ENCODE measurements around the gene TBC1D2.

The TBC1D2 gene

GRCh38 chr9:98219794-98220370, 35.6 kb downstream of the TBC1D2 start:
- no peak for TF ChIP-seq CTCF (IDR thresholded peaks at IDR 0.05; ENCODE audit: unreplicated experiment in 3 of 3)
- Mint-ChIP-seq H3K27me3 (ENCODE audit: low read depth) (no peaks in the 10 kb centered on the region), H3K27ac (no peak overlapping the region), H3K36me3 (ENCODE audit: low read depth) (no peaks in the 10 kb centered on the region), H3K4me3 (no peak overlapping the region), H3K4me1 (peaks cover 7% of the 10 kb centered on the region), H3K9me3 (no peaks in the 10 kb centered on the region)

- Mint-ChIP-seq H3K9me3 (no peaks in the 10 kb centered on the region), H3K27ac (peak overlapping the region in 1 of 3 experiments; percentile 15), H3K36me3 (ENCODE audit: low read depth) (no peaks in the 10 kb centered on the region), H3K4me3 (no peak overlapping the region), H3K4me1 (peaks cover 7% of the 10 kb centered on the region), H3K27me3 (ENCODE audit: low read depth) (no peaks in the 10 kb centered on the region)
- TF ChIP-seq CTCF (IDR thresholded peaks at IDR 0.05; ENCODE audit: unreplicated experiment in 3 of 3) = no peak
Measured at GRCh38 chr9:98219364-98219716, 36.1 kb downstream of the TBC1D2 start.

GRCh38 chr9:98218562-98219363, 36.7 kb downstream of the TBC1D2 start:
- Mint-ChIP-seq H3K9me3 (no peaks in the 10 kb centered on the region), H3K27ac (peak overlapping the region in 1 of 3 experiments; percentile 15), H3K4me3 (no peak overlapping the region), H3K4me1 (peaks cover 7% of the 10 kb centered on the region), H3K36me3 (ENCODE audit: low read depth) (no peaks in the 10 kb centered on the region), H3K27me3 (ENCODE audit: low read depth) (no peaks in the 10 kb centered on the region)
- no peak for TF ChIP-seq CTCF (IDR thresholded peaks at IDR 0.05; ENCODE audit: unreplicated experiment in 3 of 3)

GRCh38 chr9:98217255-98217654, 38.2 kb downstream of the TBC1D2 start:
- H3K36me3 Mint-ChIP-seq (ENCODE audit: low read depth) = no peaks in the 10 kb centered on the region

GRCh38 chr9:98216391-98216790, 39.1 kb downstream of the TBC1D2 start:
- Mint-ChIP-seq H3K27ac (no peak overlapping the region), H3K4me1 (no peaks in the 10 kb centered on the region), H3K4me3 (no peak overlapping the region), H3K27me3 (ENCODE audit: low read depth) (peaks cover 7% of the 10 kb centered on the region), H3K36me3 (ENCODE audit: low read depth) (no peaks in the 10 kb centered on the region), H3K9me3 (no peaks in the 10 kb centered on the region)
- TF ChIP-seq CTCF (IDR thresholded peaks at IDR 0.05; ENCODE audit: unreplicated experiment in 3 of 3) = no peak

More at GRCh38 chr9:98217255-98217654, 38.2 kb downstream of the TBC1D2 start:
- TF ChIP-seq CTCF (IDR thresholded peaks at IDR 0.05; ENCODE audit: unreplicated experiment in 3 of 3) = no peak
- no peak overlapping the region for H3K27ac Mint-ChIP-seq
- H3K27me3 Mint-ChIP-seq (ENCODE audit: low read depth) = peaks cover 7% of the 10 kb centered on the region
- no peaks in the 10 kb centered on the region for H3K4me1 Mint-ChIP-seq
- no peak overlapping the region for H3K4me3 Mint-ChIP-seq
- no peaks in the 10 kb centered on the region for H3K9me3 Mint-ChIP-seq

- peaks cover 7% of the 10 kb centered on the region for H3K27me3 Mint-ChIP-seq (ENCODE audit: low read depth)
- H3K27ac Mint-ChIP-seq = no peak overlapping the region
- H3K4me1 Mint-ChIP-seq = no peaks in the 10 kb centered on the region
- no peak overlapping the region for H3K4me3 Mint-ChIP-seq
- no peaks in the 10 kb centered on the region for H3K9me3 Mint-ChIP-seq
- peak in 2 of 3 experiments; percentile 31 to 45 for TF ChIP-seq CTCF (IDR thresholded peaks at IDR 0.05; ENCODE audit: unreplicated experiment in 3 of 3)
- H3K36me3 Mint-ChIP-seq (ENCODE audit: low read depth) = no peaks in the 10 kb centered on the region
Measured at GRCh38 chr9:98215821-98216220, 39.6 kb downstream of the TBC1D2 start.

Measured in nephron (organoid).